ENCODE measurements around the gene PHF19. TPM values are rescaled to one million over a fixed set of nuclear protein-coding genes. Genes with fewer than 3 reads are reported as not detected.

The PHF19 gene
- polyA plus RNA-seq, 2 of the 4 experiments (the other 2 are of a cell fraction) = 50.7 to 102 TPM

DNA sequence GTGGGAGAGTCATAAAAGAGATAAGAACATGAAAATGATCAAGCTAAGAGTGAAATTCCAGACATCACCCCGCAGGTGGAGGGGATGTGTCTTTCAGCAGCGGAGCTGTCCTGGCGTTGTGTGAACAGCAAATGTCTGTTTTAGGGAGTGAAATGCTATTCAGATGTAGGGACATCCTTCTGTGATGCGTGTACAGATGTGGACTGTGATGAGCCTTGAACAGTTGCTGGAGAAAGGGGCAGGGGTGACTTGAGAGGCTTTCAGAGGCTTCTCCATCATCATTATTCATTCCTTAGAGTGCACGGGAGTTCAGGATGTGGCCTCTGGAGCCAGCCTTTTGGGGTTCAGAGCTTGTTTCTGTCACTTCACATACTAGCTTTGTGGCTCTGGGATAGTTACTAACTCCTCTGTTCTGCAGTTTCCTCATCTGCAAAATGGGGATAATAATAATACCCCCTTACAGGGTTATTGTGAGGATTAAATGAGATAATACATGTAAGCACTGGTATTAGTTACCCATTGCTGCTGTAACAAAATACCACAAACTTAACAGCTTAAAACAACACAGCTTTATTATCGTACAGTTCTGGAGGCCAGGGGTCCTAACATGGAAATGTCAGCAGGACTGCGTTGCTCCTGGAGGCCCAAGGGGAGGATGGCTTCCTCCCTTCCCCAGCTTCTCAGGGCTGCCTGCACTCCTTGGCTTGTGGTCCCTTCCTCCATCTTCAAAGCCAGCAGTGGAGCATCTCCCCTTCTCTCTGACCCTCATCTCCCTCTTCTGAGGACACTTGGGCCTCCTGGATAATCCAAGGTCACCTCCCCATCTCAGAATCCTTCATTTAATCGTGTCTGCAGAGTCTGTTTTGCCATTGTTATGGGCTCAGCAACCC is 40.2 kb upstream of the PHF19 start:
- DNase-seq (ENCODE audit: low read depth in 1 of 2, low spot score in 1 of 2) (no peak), FAIRE-seq (no peak), ATAC-seq (no peak)
- no peak overlapping the region for H3K4me2 ChIP-seq
- WGBS (ENCODE audit: missing lambda C conversion rate) = 83% methylated on average over 8 of the region's 8 CpGs
- H3K4me1 ChIP-seq = peaks cover 3% of the 10 kb centered on the region; the same call in 1 of the 3 replicates
- ChIA-PET CTCF (interaction anchor here (0.7 to 2.3 kb wide), 9 partner anchors 9 to 161 kb away, joined by 3 to 10 read pairs (median 3); partner anchors contain the start of gene TRAF1), POLR2A (interaction anchor here (1.6 kb wide), 1 partner anchor 11 kb away, joined by 5 read pairs; no protein-coding TSS in a partner anchor)
- TF ChIP-seq HOXB13 (CRISPR knock-in tag; IDR thresholded peaks at IDR 0.05; ENCODE audit: low read depth) (no peak), HES2 (IDR thresholded peaks at IDR 0.05) (no peak), KDM5A (IDR thresholded peaks at IDR 0.05) (no peak), PBX3 (IDR thresholded peaks at IDR 0.05) (no peak), BCL3 (IDR thresholded peaks at IDR 0.05) (no peak), MAFK (IDR thresholded peaks at IDR 0.05; ENCODE audit: partially characterized antibody) (no peak), E2F6 (IDR thresholded peaks at IDR 0.05; ENCODE audit: borderline replicate concordance, low read depth) (no peak)
- TF ChIP-seq, protein P1, sequence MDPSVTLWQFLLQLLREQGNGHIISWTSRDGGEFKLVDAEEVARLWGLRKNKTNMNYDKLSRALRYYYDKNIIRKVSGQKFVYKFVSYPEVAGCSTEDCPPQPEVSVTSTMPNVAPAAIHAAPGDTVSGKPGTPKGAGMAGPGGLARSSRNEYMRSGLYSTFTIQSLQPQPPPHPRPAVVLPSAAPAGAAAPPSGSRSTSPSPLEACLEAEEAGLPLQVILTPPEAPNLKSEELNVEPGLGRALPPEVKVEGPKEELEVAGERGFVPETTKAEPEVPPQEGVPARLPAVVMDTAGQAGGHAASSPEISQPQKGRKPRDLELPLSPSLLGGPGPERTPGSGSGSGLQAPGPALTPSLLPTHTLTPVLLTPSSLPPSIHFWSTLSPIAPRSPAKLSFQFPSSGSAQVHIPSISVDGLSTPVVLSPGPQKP (IDR thresholded peaks at IDR 0.05; ENCODE audit: low read depth, low read length) = no peak
- H3K4me3 ChIP-seq = no peak overlapping the region
- H3K9me3 ChIP-seq = no peaks in the 10 kb centered on the region
- H3K27ac ChIP-seq = peak overlapping the region in 1 of 2 experiments; percentile 36; a peak in 1 of 6 replicates

- ChIA-PET CTCF (interaction anchor here (0.7 to 2.3 kb wide), 9 partner anchors 9 to 161 kb away, joined by 3 to 10 read pairs (median 3); partner anchors contain the start of gene TRAF1), POLR2A (interaction anchor here (1.6 kb wide), 1 partner anchor 12 kb away, joined by 5 read pairs; no protein-coding TSS in a partner anchor)
- Histone ChIP-seq H3K4me1 (peaks cover 3% of the 10 kb centered on the region; the same call in 1 of the 3 replicates), H3K4me2 (no peak overlapping the region), H3K27ac (peak overlapping the region in 1 of 2 experiments; percentile 36; a peak in 1 of 6 replicates), H3K4me3 (no peak overlapping the region), H3K9me3 (no peaks in the 10 kb centered on the region)
- ATAC-seq (no peak), FAIRE-seq (no peak), DNase-seq (ENCODE audit: low read depth in 1 of 2, low spot score in 1 of 2) (no peak)
- TF ChIP-seq BCL3 (IDR thresholded peaks at IDR 0.05) = no peak
- TF ChIP-seq RAD21 (conservative IDR thresholded peaks at IDR 0.05 in 1 of 2, IDR thresholded peaks at IDR 0.05 in 1 of 2) = 0 out of 5 replicates have a peak, but pooled peaks of 1 of the 2 experiments have one; percentile 15
- TF ChIP-seq RNF2 (IDR thresholded peaks at IDR 0.05; ENCODE audit: borderline replicate concordance, low read depth) = no peak
- no peak for TF ChIP-seq NR3C1 (IDR thresholded peaks at IDR 0.05)
- WGBS (ENCODE audit: missing lambda C conversion rate) = 57% methylated on average over 3 of the region's 3 CpGs
These were observed 39.6 kb upstream of the PHF19 start for GRCh38 chr9:120916588-120916987.

GRCh38 chr9:120915854-120916470 is 39.0 kb upstream of the PHF19 start:
- ChIA-PET CTCF (interaction anchor here (1.1 to 2.3 kb wide), 7 partner anchors 10 to 160 kb away, joined by 3 to 10 read pairs (median 4); partner anchors contain the start of gene TRAF1), POLR2A (no interaction called here)
- WGBS (ENCODE audit: missing lambda C conversion rate) = 90% methylated on average over 5 of the region's 5 CpGs
- Histone ChIP-seq H3K27ac (no peak overlapping the region; a peak in 1 of 6 replicates), H3K4me3 (no peak overlapping the region), H3K4me1 (peaks cover 3% of the 10 kb centered on the region; the same call in 1 of the 3 replicates), H3K9me3 (no peaks in the 10 kb centered on the region), H3K4me2 (no peak overlapping the region)
- DNase-seq (ENCODE audit: low read depth in 1 of 2, low spot score in 1 of 2) = no peak
- no peak for FAIRE-seq
- no peak for ATAC-seq
- no peak for TF ChIP-seq CBX8 (IDR thresholded peaks at IDR 0.05)
- no peak for TF ChIP-seq MAZ (IDR thresholded peaks at IDR 0.05; ENCODE audit: borderline replicate concordance, low read depth, low read length)
- TF ChIP-seq RFX5 (IDR thresholded peaks at IDR 0.05) = no peak
- no peak for TF ChIP-seq ZSCAN20 (CRISPR knock-in tag; IDR thresholded peaks at IDR 0.05)
- TF ChIP-seq PBX3 (IDR thresholded peaks at IDR 0.05) = no peak
- no peak for TF ChIP-seq TP53 (CRISPR knock-in tag; IDR thresholded peaks at IDR 0.05)
- TF ChIP-seq, protein P2, sequence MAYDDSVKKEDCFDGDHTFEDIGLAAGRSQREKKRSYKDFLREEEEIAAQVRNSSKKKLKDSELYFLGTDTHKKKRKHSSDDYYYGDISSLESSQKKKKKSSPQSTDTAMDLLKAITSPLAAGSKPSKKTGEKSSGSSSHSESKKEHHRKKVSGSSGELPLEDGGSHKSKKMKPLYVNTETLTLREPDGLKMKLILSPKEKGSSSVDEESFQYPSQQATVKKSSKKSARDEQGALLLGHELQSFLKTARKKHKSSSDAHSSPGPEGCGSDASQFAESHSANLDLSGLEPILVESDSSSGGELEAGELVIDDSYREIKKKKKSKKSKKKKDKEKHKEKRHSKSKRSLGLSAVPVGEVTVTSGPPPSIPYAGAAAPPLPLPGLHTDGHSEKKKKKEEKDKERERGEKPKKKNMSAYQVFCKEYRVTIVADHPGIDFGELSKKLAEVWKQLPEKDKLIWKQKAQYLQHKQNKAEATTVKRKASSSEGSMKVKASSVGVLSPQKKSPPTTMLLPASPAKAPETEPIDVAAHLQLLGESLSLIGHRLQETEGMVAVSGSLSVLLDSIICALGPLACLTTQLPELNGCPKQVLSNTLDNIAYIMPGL (CRISPR knock-in tag; IDR thresholded peaks at IDR 0.05; ENCODE audit: borderline replicate concordance) = no peak
